DND-41 (cell line): ENCODE measurements around the gene SPRY4.

ENCODE experiments used
- EZH2 ChIP-seq: IDR thresholded peaks from 3 replicates; pipeline ENCODE4 v1.6.1; 2012; ENCODE audit warnings: borderline replicate concordance, low read depth, mild to moderate bottlenecking, moderate library complexity, low read length, inconsistent platforms; ENCODE audit not compliant: severe bottlenecking
- TF ChIP-seq, protein P1 (sequence below): IDR thresholded peaks from 2 replicates; pipeline ENCODE4 v1.5.1; 2012; ENCODE audit warnings: borderline replicate concordance, low read length, moderate library complexity, mild to moderate bottlenecking; ENCODE audit not compliant: poor library complexity, severe bottlenecking; ENCODE audit errors: extremely low read depth

DNA sequence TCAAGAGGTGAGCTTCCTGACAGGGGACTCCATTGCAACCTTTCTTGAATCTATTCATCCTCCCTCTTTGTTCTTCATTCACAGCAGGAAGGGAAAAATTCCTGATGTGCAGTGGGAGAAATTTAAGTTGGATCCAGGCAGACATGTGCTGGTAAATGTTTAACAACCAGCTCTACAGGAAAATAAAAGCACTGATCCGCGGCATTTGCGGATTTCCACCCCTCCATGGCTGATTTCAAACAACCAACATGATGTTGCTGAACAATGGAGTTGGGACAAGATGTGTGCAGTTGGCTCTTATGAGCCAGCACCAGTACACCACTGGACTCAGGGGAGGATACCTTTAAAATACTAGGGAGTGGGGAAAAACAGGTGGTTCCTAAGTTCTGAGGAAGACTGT is 47.0 kb downstream of the SPRY4 start:
- TF ChIP-seq, protein P1, sequence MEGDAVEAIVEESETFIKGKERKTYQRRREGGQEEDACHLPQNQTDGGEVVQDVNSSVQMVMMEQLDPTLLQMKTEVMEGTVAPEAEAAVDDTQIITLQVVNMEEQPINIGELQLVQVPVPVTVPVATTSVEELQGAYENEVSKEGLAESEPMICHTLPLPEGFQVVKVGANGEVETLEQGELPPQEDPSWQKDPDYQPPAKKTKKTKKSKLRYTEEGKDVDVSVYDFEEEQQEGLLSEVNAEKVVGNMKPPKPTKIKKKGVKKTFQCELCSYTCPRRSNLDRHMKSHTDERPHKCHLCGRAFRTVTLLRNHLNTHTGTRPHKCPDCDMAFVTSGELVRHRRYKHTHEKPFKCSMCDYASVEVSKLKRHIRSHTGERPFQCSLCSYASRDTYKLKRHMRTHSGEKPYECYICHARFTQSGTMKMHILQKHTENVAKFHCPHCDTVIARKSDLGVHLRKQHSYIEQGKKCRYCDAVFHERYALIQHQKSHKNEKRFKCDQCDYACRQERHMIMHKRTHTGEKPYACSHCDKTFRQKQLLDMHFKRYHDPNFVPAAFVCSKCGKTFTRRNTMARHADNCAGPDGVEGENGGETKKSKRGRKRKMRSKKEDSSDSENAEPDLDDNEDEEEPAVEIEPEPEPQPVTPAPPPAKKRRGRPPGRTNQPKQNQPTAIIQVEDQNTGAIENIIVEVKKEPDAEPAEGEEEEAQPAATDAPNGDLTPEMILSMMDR = no peak
- TF ChIP-seq EZH2 = no peak
